Measurements from ENCODE around the gene MAP7.

DNA sequence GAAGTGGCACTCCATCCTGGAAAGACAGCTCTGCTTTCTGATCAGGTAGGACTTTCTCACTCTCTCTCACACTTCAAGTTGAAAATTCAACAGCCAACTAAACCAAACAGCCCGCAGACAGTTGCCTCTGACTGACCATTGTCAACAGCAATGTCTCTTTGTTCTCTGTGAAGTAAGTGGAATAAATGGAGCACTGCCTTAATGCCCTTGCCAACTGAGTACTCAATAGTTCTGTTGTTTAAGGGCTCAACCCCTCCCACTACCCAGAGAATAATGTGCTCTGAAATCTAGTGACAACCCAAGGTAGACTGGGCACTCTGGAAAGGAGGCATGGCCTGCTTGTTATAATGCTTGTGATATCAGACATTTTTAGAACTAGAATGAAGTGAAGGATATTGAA lies 243.8 kb downstream of the MAP7 start:
- TF ChIP-seq, protein P1, sequence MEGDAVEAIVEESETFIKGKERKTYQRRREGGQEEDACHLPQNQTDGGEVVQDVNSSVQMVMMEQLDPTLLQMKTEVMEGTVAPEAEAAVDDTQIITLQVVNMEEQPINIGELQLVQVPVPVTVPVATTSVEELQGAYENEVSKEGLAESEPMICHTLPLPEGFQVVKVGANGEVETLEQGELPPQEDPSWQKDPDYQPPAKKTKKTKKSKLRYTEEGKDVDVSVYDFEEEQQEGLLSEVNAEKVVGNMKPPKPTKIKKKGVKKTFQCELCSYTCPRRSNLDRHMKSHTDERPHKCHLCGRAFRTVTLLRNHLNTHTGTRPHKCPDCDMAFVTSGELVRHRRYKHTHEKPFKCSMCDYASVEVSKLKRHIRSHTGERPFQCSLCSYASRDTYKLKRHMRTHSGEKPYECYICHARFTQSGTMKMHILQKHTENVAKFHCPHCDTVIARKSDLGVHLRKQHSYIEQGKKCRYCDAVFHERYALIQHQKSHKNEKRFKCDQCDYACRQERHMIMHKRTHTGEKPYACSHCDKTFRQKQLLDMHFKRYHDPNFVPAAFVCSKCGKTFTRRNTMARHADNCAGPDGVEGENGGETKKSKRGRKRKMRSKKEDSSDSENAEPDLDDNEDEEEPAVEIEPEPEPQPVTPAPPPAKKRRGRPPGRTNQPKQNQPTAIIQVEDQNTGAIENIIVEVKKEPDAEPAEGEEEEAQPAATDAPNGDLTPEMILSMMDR (IDR thresholded peaks at IDR 0.05) = no peak
- TF ChIP-seq POLR2A (IDR thresholded peaks at IDR 0.05) = no peak
